Pancreas (tissue), 10 donors: ENCODE results near the gene GTF2A1. TPM values are rescaled to one million over a fixed set of nuclear protein-coding genes. Genes with fewer than 3 reads are reported as not detected.

Experiments used
- ATAC-seq, 4 donors: fragments of 200-7000 bp; cut with Tn5 transposase; one replicate each; pipeline versions ENCODE4 v1.8.0 to v1.9.1; 2020; ENCODE audit warnings: mild to moderate bottlenecking in 4 of 4, moderate library complexity in 4 of 4
- DNase-seq, 6 donors: peaks; one replicate each; pipeline ENCODE4 v3.0.0-alpha.2; 2020
- FAIRE-seq: peaks from 2 replicates; lab custom pipeline; 2012; peaks lifted over from hg19 to GRCh38; lab: Jason Lieb, UNC
- H3K27ac ChIP-seq, 4 donors: fragments of 200-600 bp; sonication (generic); 1 replicate in 3 of 4; 2 replicates in 1 of 4; pipeline versions ENCODE4 v1.5.0 to v1.8.0; 2020
- H3K27me3 ChIP-seq, 4 donors: fragments of 200-600 bp; one replicate each; pipeline ENCODE4 v1.8.0; 2021
- H3K36me3 ChIP-seq, 3 donors: fragments of 200-600 bp; sonication (generic) in 1 of 3; one replicate each; pipeline versions ENCODE4 v1.5.0 to v1.8.0; 2020 to 2021
- H3K4me1 ChIP-seq, 3 donors: fragments of 200-600 bp; one replicate each; pipeline ENCODE4 v1.8.0; 2021
- H3K4me3 ChIP-seq, 4 donors: fragments of 200-600 bp; sonication (generic) in 2 of 4; one replicate each; pipeline versions ENCODE4 v1.5.0 to v1.8.0; 2020 to 2021
- H3K9me3 ChIP-seq, 4 donors: fragments of 200-600 bp; one replicate each; pipeline ENCODE4 v1.8.0; 2021
- WGBS, 2 donors: extraction: QIAGEN DNeasy Blood & Tissue Kit; methylation state at CpG; one replicate each; pipeline ENCODE4 v1.1.7; 2013; 5-methylcytosine and 5-hydroxymethylcytosine counted together
- intact Hi-C, 3 donors: fragments of 100-400 bp; cut with DNase I; formaldehyde crosslinking; loops; one replicate each; pipeline versions ENCODE4 v1.11.1 to v1.14.2; 2022
- polyA plus RNA-seq, 2 donors: library from polyadenylated mRNA; stranded (reverse); fragments of 200-250 nt; gene quantifications; one replicate each; pipeline ENCODE4 v1.2.3, GENCODE V29; 2013
- total RNA-seq, 6 donors: library from RNA; stranded (reverse); fragmentation: NEBNext Ultra II Directional in 4 of 6; extraction: Animal tissue kit (Norgen Biotek cat#: 25700) in 4 of 6; gene quantifications; one replicate each; pipeline versions ENCODE4 v1.2.1 to v1.2.4, GENCODE V29; 2021 to 2023
- TF ChIP-seq, protein P1 (sequence below), 4 donors: fragments of 200-600 bp; sonication (generic) in 3 of 4; IDR thresholded peaks; one replicate each; pipeline versions ENCODE4 v1.5.0 to v1.8.0; 2021; ENCODE audit warnings: antibody characterized with exemption in 4 of 4
- donor health status: healthy with polysubstance abuse.
- donor health status: DM: no; HTN: no; CAD: no; lungs with moderate emphysema.
- donor health status: DM: no; HTN: no; CAD: no.
- donor health status: control.
- donor health status: control.
- donor health status: Bipolar disorder and iron deficiency.
- donor health status: DM: yes; HTN: yes; CAD: no.
- donor health status: DM: no; HTN: no; CAD: no.
- donor health status: DM: no; HTN: no; CAD: no.
- donor health status: DM: yes; HTN: yes; CAD: no.

Gene GTF2A1
- total and polyA plus RNA-seq, 8 donors: 2.4 to 14.6 (median 10.5) TPM

DNA sequence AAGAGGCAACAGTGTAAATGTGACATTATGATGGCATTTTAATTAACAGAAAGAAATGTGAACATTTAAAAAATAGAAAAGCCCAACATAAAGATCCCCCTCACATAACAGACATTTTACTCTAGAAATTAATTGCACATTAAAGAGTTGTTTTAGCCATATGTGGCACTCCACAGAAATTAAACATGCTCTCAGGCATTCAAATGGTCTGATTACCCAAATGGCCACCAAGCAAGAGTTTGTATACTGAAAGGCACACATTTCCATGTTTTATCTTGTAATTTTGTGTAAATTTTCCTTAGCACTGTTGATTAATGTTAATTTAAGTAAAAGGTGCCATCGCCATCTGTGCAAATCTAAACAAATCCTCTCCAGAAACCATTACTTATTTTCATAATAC lies 43.5 kb downstream of the GTF2A1 start:
- FAIRE-seq (no peak), DNase-seq (no peak), ATAC-seq (peak in 1 of 4 donors; percentile 25)
- Histone ChIP-seq H3K4me3 (peak overlapping the region in 2 of 4 donors; percentile 3 to 9), H3K36me3 (peaks cover 0 to 6% (median 0%) of the 10 kb centered on the region in 3 donors), H3K27me3 (no peaks in the 10 kb centered on the region), H3K27ac (peak overlapping the region in 2 of 4 donors; percentile 25 to 38), H3K9me3 (no peaks in the 10 kb centered on the region), H3K4me1 (peaks cover 10 to 15% (median 12%) of the 10 kb centered on the region in 3 donors)
- intact Hi-C loops: no loop called here
- 83 to 85% methylated on average over 1 of the region's 1 CpG for WGBS, 2 donors
- TF ChIP-seq, protein P1, sequence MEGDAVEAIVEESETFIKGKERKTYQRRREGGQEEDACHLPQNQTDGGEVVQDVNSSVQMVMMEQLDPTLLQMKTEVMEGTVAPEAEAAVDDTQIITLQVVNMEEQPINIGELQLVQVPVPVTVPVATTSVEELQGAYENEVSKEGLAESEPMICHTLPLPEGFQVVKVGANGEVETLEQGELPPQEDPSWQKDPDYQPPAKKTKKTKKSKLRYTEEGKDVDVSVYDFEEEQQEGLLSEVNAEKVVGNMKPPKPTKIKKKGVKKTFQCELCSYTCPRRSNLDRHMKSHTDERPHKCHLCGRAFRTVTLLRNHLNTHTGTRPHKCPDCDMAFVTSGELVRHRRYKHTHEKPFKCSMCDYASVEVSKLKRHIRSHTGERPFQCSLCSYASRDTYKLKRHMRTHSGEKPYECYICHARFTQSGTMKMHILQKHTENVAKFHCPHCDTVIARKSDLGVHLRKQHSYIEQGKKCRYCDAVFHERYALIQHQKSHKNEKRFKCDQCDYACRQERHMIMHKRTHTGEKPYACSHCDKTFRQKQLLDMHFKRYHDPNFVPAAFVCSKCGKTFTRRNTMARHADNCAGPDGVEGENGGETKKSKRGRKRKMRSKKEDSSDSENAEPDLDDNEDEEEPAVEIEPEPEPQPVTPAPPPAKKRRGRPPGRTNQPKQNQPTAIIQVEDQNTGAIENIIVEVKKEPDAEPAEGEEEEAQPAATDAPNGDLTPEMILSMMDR (IDR thresholded peaks at IDR 0.05): no peak

DNA sequence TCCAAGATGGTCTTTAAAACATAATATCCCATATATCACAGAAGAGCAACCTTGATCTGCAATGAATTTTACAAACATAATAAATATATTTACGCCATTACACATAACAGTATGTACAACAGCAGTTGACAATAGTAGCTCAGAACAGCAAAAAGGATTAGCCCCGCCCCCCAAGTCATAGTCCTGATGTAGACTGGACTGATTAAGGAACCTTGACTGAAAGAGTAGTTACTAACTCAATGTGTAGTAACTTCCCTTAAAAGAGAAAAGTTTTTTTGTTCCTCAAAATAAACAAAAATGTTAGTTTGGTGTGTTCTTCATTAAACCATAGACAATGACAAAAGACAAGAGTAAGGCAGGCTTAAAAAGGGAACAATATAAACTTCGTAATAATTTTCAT lies 44.5 kb downstream of the GTF2A1 start:
- TF ChIP-seq, protein P1 (IDR thresholded peaks at IDR 0.05): no peak
- peaks cover 0 to 6% (median 0%) of the 10 kb centered on the region in 3 donors for H3K36me3 ChIP-seq
- H3K9me3 ChIP-seq: no peaks in the 10 kb centered on the region
- H3K27ac ChIP-seq: peak overlapping the region in 1 of 4 donors; percentile 38
- WGBS, 2 donors: 89 to 95% methylated on average over 3 of the region's 3 CpGs
- H3K27me3 ChIP-seq: no peaks in the 10 kb centered on the region
- intact Hi-C loops: no loop called here
- H3K4me3 ChIP-seq: no peak overlapping the region
- H3K4me1 ChIP-seq: peaks cover 8 to 15% (median 12%) of the 10 kb centered on the region in 3 donors
- FAIRE-seq: peak; percentile 78
- peak in 3 of 4 donors; percentile 46 to 73 (median 65) for ATAC-seq
- DNase-seq: peak in 1 of 6 donors; percentile 38

DNA sequence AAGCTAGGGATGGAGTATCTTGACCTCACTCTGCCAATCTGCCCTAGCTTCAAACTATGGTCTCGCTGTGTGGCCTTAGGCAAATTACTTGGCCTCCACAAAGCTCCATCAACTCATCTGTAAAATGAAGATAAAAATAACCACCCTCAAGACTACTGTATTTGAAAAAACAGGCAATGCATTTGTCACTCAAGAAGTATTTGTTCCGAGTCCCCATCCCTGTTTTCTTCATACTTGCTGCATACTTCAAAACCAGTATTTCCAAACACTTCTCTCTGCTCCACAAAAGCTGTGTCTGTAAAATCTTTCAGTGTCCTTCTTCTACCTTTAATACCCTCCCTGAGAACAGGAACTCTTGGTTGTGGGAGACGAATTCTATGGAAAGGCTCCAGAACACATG lies 47.9 kb downstream of the GTF2A1 start:
- Histone ChIP-seq H3K4me3 (no peak overlapping the region), H3K27ac (no peak overlapping the region), H3K4me1 (peaks cover 11 to 21% (median 12%) of the 10 kb centered on the region in 3 donors), H3K27me3 (no peaks in the 10 kb centered on the region), H3K9me3 (no peaks in the 10 kb centered on the region), H3K36me3 (no peaks in the 10 kb centered on the region)
- FAIRE-seq (no peak), DNase-seq (no peak), ATAC-seq (no peak)
- TF ChIP-seq, protein P1 (IDR thresholded peaks at IDR 0.05): no peak
- 77 to 82% methylated on average over 3 of the region's 3 CpGs for WGBS, 2 donors
- intact Hi-C loops: loop anchor here in 1 of 3 donors (5.0 kb wide), 1 partner anchor 176 kb away; no protein-coding TSS in a partner anchor

DNA sequence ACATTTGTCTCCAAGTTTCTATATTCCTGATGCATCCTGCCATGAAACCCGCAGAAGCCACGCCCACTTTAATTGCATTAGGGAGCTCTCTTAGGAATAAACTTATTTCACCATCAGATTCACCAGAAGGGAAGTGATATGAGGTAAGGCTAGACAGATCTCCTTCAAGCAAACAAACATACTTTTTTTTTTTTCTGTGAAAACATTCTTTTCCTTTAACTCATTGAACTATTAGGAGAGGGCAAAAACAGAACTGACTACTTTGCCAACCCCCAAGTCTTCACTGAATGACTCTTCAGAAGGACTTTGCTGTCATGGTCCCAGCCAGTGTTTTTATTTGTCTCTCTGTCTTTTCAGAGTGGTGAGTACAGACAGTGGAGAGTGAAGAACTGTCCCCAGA lies 48.4 kb downstream of the GTF2A1 start:
- Histone ChIP-seq H3K27ac (no peak overlapping the region), H3K36me3 (no peaks in the 10 kb centered on the region), H3K4me3 (no peak overlapping the region), H3K27me3 (no peaks in the 10 kb centered on the region), H3K4me1 (peaks cover 7 to 16% (median 8%) of the 10 kb centered on the region in 3 donors), H3K9me3 (no peaks in the 10 kb centered on the region)
- DNase-seq (no peak), FAIRE-seq (no peak), ATAC-seq (no peak)
- intact Hi-C loops: loop anchor here in 1 of 3 donors (5.0 kb wide), 1 partner anchor 175 kb away; no protein-coding TSS in a partner anchor
- 76 to 91% methylated on average over 2 of the region's 2 CpGs for WGBS, 2 donors
- TF ChIP-seq, protein P1 (IDR thresholded peaks at IDR 0.05): no peak

DNA sequence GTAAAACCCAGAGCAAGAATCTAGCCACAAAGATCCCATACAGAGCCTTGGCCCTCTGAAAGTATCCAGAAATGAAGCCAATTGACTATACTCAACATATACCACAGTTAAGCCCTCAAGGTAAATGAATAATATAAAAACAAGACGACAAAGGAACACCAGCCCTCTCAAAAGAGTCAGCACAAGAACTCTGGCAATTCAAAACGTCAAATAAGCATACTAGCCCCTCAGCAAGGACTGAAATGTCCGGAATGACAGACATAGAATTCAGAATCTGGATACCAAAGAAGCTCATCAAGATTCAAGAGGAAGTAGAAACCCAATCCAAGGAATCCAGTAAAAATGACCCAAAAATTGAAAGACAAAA lies 49.9 kb downstream of the GTF2A1 start:
- FAIRE-seq (no peak), ATAC-seq (no peak), DNase-seq (no peak)
- 6% methylated on average over 3 of the region's 3 CpGs for WGBS, 2 donors
- intact Hi-C loops: loop anchor here in 1 of 3 donors (5.0 kb wide), 1 partner anchor 174 kb away; no protein-coding TSS in a partner anchor
- Histone ChIP-seq H3K4me1 (peaks cover 0 to 6% (median 6%) of the 10 kb centered on the region in 3 donors), H3K36me3 (no peaks in the 10 kb centered on the region), H3K9me3 (no peaks in the 10 kb centered on the region), H3K27ac (peak overlapping the region; percentile 76 to 94 (median 86)), H3K27me3 (no peaks in the 10 kb centered on the region), H3K4me3 (no peak overlapping the region)
- TF ChIP-seq, protein P1 (IDR thresholded peaks at IDR 0.05): peak in 1 of 4 donors; percentile 1
